HG03097 (cell line): ENCODE results near the gene TMEM132D.
"Not testable (repeated sequence)": the region's sequence is repeated elsewhere in the genome, so short reads cannot be mapped to it uniquely, and the experiment has no call there.

ENCODE experiments used
- ATAC-seq: cut with Tn5 transposase; IDR thresholded peaks from one replicate; pipeline ENCODE4 v1.9.1; 2021; ENCODE audit not compliant: unreplicated experiment, low FRiP score

TMEM132D gene

GRCh38 chr12:129549656-129550055, 354.2 kb downstream of the TMEM132D start:
- ATAC-seq, result no peak

- not testable (repeated sequence) for ATAC-seq
Observed at GRCh38 chr12:129549020-129549419, 354.8 kb downstream of the TMEM132D start.

- ATAC-seq, result no peak
Observed at GRCh38 chr12:129544716-129545115, 359.1 kb downstream of the TMEM132D start.

- ATAC-seq, result no peak
Observed at GRCh38 chr12:129540954-129541353, 362.9 kb downstream of the TMEM132D start.

GRCh38 chr12:129540249-129540648, 363.6 kb downstream of the TMEM132D start:
- ATAC-seq, result no peak

- ATAC-seq, result not testable (repeated sequence)
Observed at GRCh38 chr12:129538724-129539335, 365.0 kb downstream of the TMEM132D start.

GRCh38 chr12:129538137-129538536, 365.7 kb downstream of the TMEM132D start:
- ATAC-seq, result no peak

GRCh38 chr12:129534966-129535750, 368.7 kb downstream of the TMEM132D start:
- no peak for ATAC-seq

- ATAC-seq, result no peak
Observed at GRCh38 chr12:129532707-129533499, 370.9 kb downstream of the TMEM132D start.

GRCh38 chr12:129532082-129532481, 371.7 kb downstream of the TMEM132D start:
- ATAC-seq, result no peak

GRCh38 chr12:129530984-129531383, 372.8 kb downstream of the TMEM132D start:
- no peak for ATAC-seq

GRCh38 chr12:129530517-129530916, 373.3 kb downstream of the TMEM132D start:
- no peak for ATAC-seq

- no peak for ATAC-seq
Observed at GRCh38 chr12:129527506-129527905, 376.3 kb downstream of the TMEM132D start.

- no peak for ATAC-seq
Observed at GRCh38 chr12:129523621-129524020, 380.2 kb downstream of the TMEM132D start.

GRCh38 chr12:129520739-129521138, 383.1 kb downstream of the TMEM132D start:
- ATAC-seq, result no peak

GRCh38 chr12:129503802-129504201, 400.0 kb downstream of the TMEM132D start:
- no peak for ATAC-seq

GRCh38 chr12:129496226-129496625, 407.6 kb downstream of the TMEM132D start:
- ATAC-seq, result no peak

- ATAC-seq, result no peak
Observed at GRCh38 chr12:129494766-129495165, 409.1 kb downstream of the TMEM132D start.

- no peak for ATAC-seq
Observed at GRCh38 chr12:129494260-129494659, 409.6 kb downstream of the TMEM132D start.

- ATAC-seq, result no peak
Observed at GRCh38 chr12:129489100-129489676, 414.6 kb downstream of the TMEM132D start.

GRCh38 chr12:129486931-129487330, 416.9 kb downstream of the TMEM132D start:
- no peak for ATAC-seq
